Prostate gland (tissue), 2 donors: Measurements from ENCODE around the gene SF3B6. TPM values are rescaled to one million over a fixed set of nuclear protein-coding genes. Genes with fewer than 3 reads are reported as not detected.

ENCODE experiments used
- DNase-seq: peaks from one replicate; pipeline ENCODE4 v3.0.0-alpha.2; 2019; ENCODE audit warnings: low spot score
- H3K27ac ChIP-seq, 2 donors: fragments of 200-600 bp; sonication (generic); 2 replicates each; pipeline ENCODE4 v1.5.1; 2017 to 2019
- H3K27me3 ChIP-seq: fragments of 200-600 bp; sonication (generic); replicated peaks from 2 replicates; pipeline ENCODE4 v1.5.1; 2019; ENCODE audit not compliant: insufficient read depth
- H3K36me3 ChIP-seq, 2 donors: fragments of 200-600 bp; sonication (generic); 1 replicate in 1 of 2; 2 replicates in 1 of 2; pipeline versions ENCODE4 v1.5.1 to v1.8.1; 2017 to 2019
- H3K4me1 ChIP-seq: fragments of 200-600 bp; sonication (generic); replicated peaks from 2 replicates; pipeline ENCODE4 v1.5.1; 2019
- H3K4me3 ChIP-seq, 2 donors: fragments of 200-600 bp; sonication (generic); 2 replicates each; pipeline ENCODE4 v1.5.1; 2017 to 2019
- H3K9me3 ChIP-seq: fragments of 200-600 bp; sonication (generic); 2 replicates; pipeline ENCODE4 v1.5.1; 2017
- POLR2A ChIP-seq: fragments of 450-650 bp; IDR thresholded peaks from one replicate; pipeline ENCODE4 v1.6.1; 2016; ENCODE audit warnings: antibody characterized with exemption, mild to moderate bottlenecking
- POLR2AphosphoS5 ChIP-seq: sonication (generic); formaldehyde crosslinking; IDR thresholded peaks from one replicate; pipeline ENCODE4 v1.6.1; 2017; ENCODE audit warnings: antibody characterized with exemption
- WGBS: methylation state at CpG from one replicate; pipeline ENCODE4 v1.1.5; 2018; 5-methylcytosine and 5-hydroxymethylcytosine counted together
- intact Hi-C: fragments of 100-400 bp; cut with DNase I; formaldehyde crosslinking; loops from one replicate; pipeline ENCODE4 v1.14.2; 2022
- total RNA-seq, 2 donors: library from RNA; depleted of rRNA; stranded (reverse); fragments of >200 nt; gene quantifications; one replicate each; pipeline ENCODE4 v1.1.0, GENCODE V29; 2016
- TF ChIP-seq, protein P1 (sequence below), 4 experiments: fragments of 200-600 bp in 2 of 4; fragments of 450-650 bp in 2 of 4; sonication (generic) in 2 of 4; IDR thresholded peaks; 1 replicate in 3 of 4; 2 replicates in 1 of 4; pipeline ENCODE4 v1.5.1; 2016 to 2019; ENCODE audit warnings: antibody characterized with exemption in 4 of 4, mild to moderate bottlenecking in 2 of 4, moderate library complexity in 2 of 4

Gene SF3B6
- total RNA-seq, 2 donors from 2014 or later = 78.9 to 79.3 TPM

DNA sequence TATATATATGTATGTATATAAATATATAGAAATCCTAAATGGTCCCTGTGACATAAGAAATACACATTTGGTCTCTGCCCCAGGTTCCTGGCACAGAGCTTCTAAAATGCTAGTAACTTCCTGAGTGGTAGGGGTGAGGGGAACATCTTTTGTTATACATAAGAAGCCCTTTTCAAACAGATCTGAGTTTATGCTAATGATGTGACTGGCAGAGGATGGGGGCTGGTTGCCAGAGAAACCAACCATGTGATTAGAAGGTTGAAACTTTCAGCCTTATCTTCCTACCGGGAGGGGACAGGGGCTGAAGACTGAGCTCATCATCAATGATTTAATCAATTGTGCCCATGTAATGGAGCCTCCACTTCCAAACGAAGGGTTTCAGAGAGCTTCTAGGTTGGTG is 49.9 kb downstream of the SF3B6 start:
- Histone ChIP-seq H3K27me3 (no peaks in the 10 kb centered on the region), H3K4me1 (no peaks in the 10 kb centered on the region), H3K27ac (no peak overlapping the region), H3K36me3 (no peaks in the 10 kb centered on the region), H3K4me3 (no peak overlapping the region), H3K9me3 (no peaks in the 10 kb centered on the region)
- TF ChIP-seq POLR2A (no peak), POLR2AphosphoS5 (no peak)
- TF ChIP-seq, protein P1, sequence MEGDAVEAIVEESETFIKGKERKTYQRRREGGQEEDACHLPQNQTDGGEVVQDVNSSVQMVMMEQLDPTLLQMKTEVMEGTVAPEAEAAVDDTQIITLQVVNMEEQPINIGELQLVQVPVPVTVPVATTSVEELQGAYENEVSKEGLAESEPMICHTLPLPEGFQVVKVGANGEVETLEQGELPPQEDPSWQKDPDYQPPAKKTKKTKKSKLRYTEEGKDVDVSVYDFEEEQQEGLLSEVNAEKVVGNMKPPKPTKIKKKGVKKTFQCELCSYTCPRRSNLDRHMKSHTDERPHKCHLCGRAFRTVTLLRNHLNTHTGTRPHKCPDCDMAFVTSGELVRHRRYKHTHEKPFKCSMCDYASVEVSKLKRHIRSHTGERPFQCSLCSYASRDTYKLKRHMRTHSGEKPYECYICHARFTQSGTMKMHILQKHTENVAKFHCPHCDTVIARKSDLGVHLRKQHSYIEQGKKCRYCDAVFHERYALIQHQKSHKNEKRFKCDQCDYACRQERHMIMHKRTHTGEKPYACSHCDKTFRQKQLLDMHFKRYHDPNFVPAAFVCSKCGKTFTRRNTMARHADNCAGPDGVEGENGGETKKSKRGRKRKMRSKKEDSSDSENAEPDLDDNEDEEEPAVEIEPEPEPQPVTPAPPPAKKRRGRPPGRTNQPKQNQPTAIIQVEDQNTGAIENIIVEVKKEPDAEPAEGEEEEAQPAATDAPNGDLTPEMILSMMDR (IDR thresholded peaks at IDR 0.05) = no peak
- intact Hi-C loops = no loop called here
- no peak for DNase-seq
- WGBS = 59% methylated on average over 2 of the region's 2 CpGs

DNA sequence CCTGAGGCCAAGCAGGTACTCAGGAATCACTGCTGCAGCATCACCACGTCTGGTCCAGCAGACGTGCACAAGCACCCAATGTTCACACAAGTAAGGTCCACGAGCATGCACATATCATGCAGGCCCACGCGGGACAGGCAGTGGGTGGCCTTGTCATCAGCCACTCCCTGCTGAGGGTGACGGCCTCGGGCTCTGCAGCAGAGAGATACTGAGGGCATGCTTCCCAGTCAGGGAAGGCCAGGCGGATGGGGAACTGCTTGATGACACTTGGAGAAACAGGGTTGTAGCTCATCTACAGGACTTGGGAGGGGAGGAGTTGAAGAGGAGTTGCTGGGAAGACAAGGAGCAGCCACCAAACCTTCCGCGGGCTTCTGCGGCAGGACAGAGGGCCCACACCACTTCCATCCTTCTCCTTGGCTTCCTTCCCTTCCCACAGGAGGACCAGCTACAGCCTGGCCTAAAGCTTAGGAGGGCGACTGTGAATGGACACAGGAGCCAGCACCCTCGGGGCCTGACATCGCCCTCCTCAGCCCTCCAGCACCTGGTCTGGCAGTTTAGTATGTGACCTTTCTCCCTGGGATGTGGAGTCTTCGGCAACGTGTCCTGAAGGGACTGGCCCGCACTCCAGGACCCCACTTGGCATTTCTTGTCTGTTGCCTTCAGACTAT is 51.0 kb downstream of the SF3B6 start:
- TF ChIP-seq POLR2AphosphoS5 = no peak
- no peak for TF ChIP-seq POLR2A
- intact Hi-C loops = no loop called here
- 91% methylated on average over 17 of the region's 17 CpGs for WGBS
- H3K36me3 ChIP-seq = no peaks in the 10 kb centered on the region
- no peak overlapping the region for H3K27ac ChIP-seq
- DNase-seq = no peak
- H3K4me1 ChIP-seq = no peaks in the 10 kb centered on the region
- H3K9me3 ChIP-seq = no peaks in the 10 kb centered on the region
- H3K27me3 ChIP-seq = no peaks in the 10 kb centered on the region
- H3K4me3 ChIP-seq = no peak overlapping the region

DNA sequence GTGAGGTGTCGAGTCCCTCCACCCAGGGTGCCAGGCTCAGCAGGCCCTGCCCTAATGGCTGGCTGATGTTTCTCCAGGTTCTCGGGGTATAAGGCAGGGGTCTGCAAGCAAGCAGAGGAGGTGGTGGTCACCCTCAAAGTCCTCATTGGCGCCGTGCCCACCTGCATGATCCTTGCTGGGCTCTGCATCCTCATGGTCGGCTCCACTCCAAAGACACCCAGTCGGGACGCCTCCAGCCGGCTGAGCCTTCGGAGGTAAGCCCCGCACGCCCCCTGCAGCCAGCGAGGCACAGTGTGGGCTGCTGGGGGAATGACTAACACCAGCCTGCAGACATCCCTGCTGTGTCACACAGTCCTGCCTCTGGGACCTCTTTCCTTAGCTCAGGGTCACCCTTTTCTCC is 52.1 kb downstream of the SF3B6 start:
- Histone ChIP-seq H3K4me1 (no peaks in the 10 kb centered on the region), H3K27ac (no peak overlapping the region), H3K27me3 (no peaks in the 10 kb centered on the region), H3K9me3 (no peaks in the 10 kb centered on the region), H3K36me3 (no peaks in the 10 kb centered on the region), H3K4me3 (no peak overlapping the region)
- intact Hi-C loops = no loop called here
- 57% methylated on average over 12 of the region's 12 CpGs for WGBS
- TF ChIP-seq, protein P1 (IDR thresholded peaks at IDR 0.05) = peak in 1 of 4 experiments; percentile 6
- TF ChIP-seq POLR2A (no peak), POLR2AphosphoS5 (no peak)
- no peak for DNase-seq

DNA sequence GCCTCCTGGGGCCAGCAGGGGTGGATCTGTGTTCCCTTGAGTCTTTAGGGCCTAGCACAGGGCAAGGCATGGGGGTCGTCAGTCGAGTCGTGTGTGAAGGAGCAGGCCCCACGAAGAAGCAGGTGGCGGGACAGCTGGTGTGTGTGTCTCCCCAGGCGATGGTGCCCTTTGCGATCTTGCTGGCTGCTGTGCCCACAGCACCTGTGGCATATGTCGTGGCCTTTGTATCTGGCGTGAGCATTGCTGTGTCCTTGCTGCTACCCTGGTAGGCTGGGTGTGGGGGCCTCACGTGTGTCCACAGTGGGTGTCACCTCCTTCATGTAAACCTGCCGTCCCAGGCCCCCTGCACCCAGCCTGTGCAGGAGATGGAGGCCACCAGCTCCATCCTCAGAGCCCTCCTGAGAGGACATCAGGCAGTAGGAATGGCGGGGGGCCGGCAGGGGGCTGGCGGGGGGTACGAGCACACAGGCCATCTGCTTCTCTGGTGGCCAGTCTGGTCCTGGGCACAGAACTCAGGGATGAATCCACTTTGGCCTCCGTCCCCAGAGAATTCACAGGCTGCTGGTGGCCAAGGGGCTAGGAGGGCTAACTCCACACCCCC is 53.1 kb downstream of the SF3B6 start:
- WGBS = 85% methylated on average over 14 of the region's 16 CpGs
- H3K36me3 ChIP-seq = no peaks in the 10 kb centered on the region
- TF ChIP-seq POLR2AphosphoS5 (no peak), POLR2A (no peak)
- TF ChIP-seq, protein P1 (IDR thresholded peaks at IDR 0.05) = no peak
- no peaks in the 10 kb centered on the region for H3K4me1 ChIP-seq
- intact Hi-C loops = no loop called here
- no peaks in the 10 kb centered on the region for H3K9me3 ChIP-seq
- H3K4me3 ChIP-seq = no peak overlapping the region
- H3K27me3 ChIP-seq = no peaks in the 10 kb centered on the region
- DNase-seq = no peak
- H3K27ac ChIP-seq = no peak overlapping the region

DNA sequence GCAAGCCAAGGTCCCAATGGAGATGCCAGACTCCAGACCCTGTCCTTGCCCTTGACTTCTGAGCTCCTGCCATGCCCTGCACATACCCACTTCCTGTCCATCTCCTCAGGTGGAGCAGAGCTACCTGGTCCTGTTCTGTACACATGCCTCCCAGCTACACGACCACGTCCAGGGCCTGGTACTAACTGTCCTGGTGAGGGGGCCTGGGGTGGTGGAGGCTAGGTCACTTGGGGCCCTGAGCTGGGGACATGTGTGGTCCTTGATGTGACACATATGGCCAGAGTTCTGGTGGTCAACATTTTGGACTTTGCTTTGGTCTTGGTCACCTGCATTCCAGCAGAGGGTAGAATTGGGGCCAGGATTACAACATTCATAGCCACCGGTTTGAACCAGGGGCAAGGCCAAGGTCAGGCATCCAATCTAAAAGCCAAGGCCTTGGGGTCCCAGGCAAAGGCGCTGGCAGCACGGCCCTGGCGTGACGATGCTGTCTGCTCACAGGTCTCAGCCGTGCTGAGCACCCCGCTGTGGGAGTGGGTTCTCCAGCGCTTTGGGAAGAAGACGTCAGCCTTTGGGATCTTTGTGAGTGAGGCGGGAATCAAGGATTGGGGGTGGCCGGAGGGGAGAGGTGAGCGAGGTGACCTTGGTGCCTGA is 53.7 kb downstream of the SF3B6 start:
- no peak for DNase-seq
- TF ChIP-seq, protein P1 (IDR thresholded peaks at IDR 0.05) = no peak
- TF ChIP-seq POLR2AphosphoS5 = no peak
- TF ChIP-seq POLR2A = no peak
- 95% methylated on average over 14 of the region's 14 CpGs for WGBS

More for the DNA sequence above, 53.7 kb downstream of the SF3B6 start:
- Histone ChIP-seq H3K4me3 (no peak overlapping the region), H3K4me1 (no peaks in the 10 kb centered on the region), H3K27me3 (no peaks in the 10 kb centered on the region), H3K27ac (no peak overlapping the region), H3K9me3 (no peaks in the 10 kb centered on the region), H3K36me3 (no peaks in the 10 kb centered on the region)
- intact Hi-C loops = no loop called here
